ENCODE results near the gene GM2A. TPM values are rescaled to one million over a fixed set of nuclear protein-coding genes. Genes with fewer than 3 reads are reported as not detected.
"Not testable (repeated sequence)": the region's sequence is repeated elsewhere in the genome, so short reads cannot be mapped to it uniquely, and the experiment has no call there.

Gene GM2A
- total and polyA plus RNA-seq, 3 donors from 2014 or later = 29.8 to 54.4 (median 38.0) TPM

- H3K27me3 ChIP-seq = no peaks in the 10 kb centered on the region
- peaks cover 35% of the 10 kb centered on the region for H3K4me1 ChIP-seq
- DNase-seq = no peak
- H3K36me3 ChIP-seq (ENCODE audit: low read depth, missing control alignments) = no peaks in the 10 kb centered on the region
- no peaks in the 10 kb centered on the region for H3K9me3 ChIP-seq
- no peak for TF ChIP-seq POLR2A (IDR thresholded peaks at IDR 0.05)
- TF ChIP-seq CTCF (IDR thresholded peaks at IDR 0.05) = no peak
- H3K27ac ChIP-seq = peak overlapping the region in 1 of 2 donors; percentile 56
- 36 to 48% methylated on average over 7 of the region's 7 CpGs for WGBS, 2 donors
- intact Hi-C loops (cut with DNase I; ENCODE audit: low total_unique reads) = no loop called here
- H3K4me3 ChIP-seq = no peak overlapping the region
Measured at GRCh38 chr5:151237685-151238084, 15.3 kb upstream of the GM2A start.

- peak overlapping the region; percentile 1 to 56 for H3K27ac ChIP-seq
- intact Hi-C loops (cut with DNase I; ENCODE audit: low total_unique reads) = no loop called here
Measured at GRCh38 chr5:151238303-151238741, 14.7 kb upstream of the GM2A start.

DNA sequence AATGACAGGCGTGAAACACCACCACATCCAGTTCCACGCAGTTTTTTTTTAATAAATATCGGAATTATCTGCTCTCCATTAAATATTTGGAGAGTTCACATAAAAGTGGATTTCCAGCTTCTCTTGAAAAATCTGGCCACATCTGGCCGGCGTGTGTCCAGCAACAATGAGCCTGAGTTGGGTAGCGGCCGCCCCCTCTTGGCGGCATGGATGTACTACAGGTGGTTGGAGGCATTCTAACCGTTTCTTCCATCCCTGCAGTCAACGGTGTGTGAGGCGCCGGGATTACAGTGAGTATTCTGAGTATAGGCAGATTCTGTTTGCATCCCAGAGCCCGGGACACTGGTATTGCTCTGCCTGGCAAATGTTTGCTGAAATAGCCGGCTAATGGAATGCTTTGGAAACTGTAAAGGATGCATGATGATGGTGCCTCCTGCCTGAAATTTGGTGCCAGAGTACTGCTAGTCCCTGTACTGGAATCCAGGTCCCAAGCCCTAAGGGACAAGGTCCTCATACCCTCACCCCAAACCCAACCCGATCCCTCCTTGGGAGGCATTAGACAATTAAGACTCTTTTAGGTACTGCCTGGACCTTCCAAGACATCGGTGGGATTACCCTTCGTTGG is 13.6 kb upstream of the GM2A start:
- peaks cover 26% of the 10 kb centered on the region for H3K4me1 ChIP-seq
- TF ChIP-seq POLR2A (IDR thresholded peaks at IDR 0.05) (no peak), CTCF (IDR thresholded peaks at IDR 0.05) (peak; percentile 71 to 74 (median 72))
- no peaks in the 10 kb centered on the region for H3K36me3 ChIP-seq (ENCODE audit: low read depth, missing control alignments)
- intact Hi-C loops (cut with DNase I; ENCODE audit: low total_unique reads) = no loop called here
- H3K4me3 ChIP-seq = peak overlapping the region in 1 of 2 donors; percentile 18
- WGBS, 2 donors = 49 to 53% methylated on average over 16 to 17 of the region's 17 CpGs
- H3K9me3 ChIP-seq = no peaks in the 10 kb centered on the region
- no peak overlapping the region for H3K27ac ChIP-seq
- peak; percentile 81 for DNase-seq
- no peaks in the 10 kb centered on the region for H3K27me3 ChIP-seq

More at GRCh38 chr5:151238303-151238741, 14.7 kb upstream of the GM2A start:
- Histone ChIP-seq H3K4me1 (peaks cover 35% of the 10 kb centered on the region), H3K27me3 (no peaks in the 10 kb centered on the region), H3K36me3 (ENCODE audit: low read depth, missing control alignments) (no peaks in the 10 kb centered on the region), H3K4me3 (peak overlapping the region in 1 of 2 donors; percentile 18), H3K9me3 (no peaks in the 10 kb centered on the region)
- DNase-seq = peak; percentile 71
- WGBS, 2 donors = 3 to 8% methylated on average over 14 of the region's 14 CpGs
- TF ChIP-seq POLR2A (IDR thresholded peaks at IDR 0.05) (no peak), CTCF (IDR thresholded peaks at IDR 0.05) (no peak)

- peaks cover 16% of the 10 kb centered on the region for H3K4me1 ChIP-seq
- H3K9me3 ChIP-seq; H3K36me3 ChIP-seq (ENCODE audit: low read depth, missing control alignments); H3K27ac ChIP-seq; H3K4me3 ChIP-seq; intact Hi-C loops (cut with DNase I; ENCODE audit: low total_unique reads); DNase-seq; H3K27me3 ChIP-seq: not testable (repeated sequence)
- 87 to 95% methylated on average over 8 to 10 of the region's 10 CpGs for WGBS, 2 donors
Measured at GRCh38 chr5:151240268-151240835, 12.6 kb upstream of the GM2A start.

DNA sequence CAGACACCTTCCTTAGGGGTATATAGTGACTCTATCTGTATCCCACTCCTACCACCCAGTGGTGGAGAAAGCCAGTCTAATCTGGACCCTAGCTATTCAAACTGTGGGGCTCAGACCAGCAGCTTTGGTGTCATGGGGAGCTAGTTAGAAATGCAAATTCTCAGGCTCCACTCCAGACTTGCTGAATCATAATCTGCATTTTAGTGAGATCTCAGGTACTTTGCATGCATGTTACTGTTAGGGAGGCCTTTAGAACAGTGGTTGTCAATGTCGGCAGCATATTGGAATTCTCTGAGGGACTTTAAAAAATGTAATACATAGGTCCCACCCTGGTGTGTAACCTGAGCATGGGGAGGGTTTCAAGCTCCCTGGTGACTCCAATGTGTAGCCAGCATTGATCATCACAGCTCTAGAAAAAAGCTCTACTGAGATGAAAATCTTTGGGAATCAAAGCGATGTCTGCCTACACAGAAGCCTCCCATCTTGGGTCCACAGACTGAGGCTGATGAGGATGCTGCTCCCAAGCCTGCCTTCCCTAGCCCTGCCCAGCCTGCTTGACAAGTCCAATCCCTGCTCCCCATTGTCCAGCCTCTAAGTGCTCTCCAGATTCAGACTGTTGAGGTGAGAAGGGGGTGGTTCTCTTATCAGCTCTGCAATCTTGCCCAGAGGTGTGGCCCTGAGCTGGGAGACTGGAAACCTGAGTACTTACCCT is 11.9 kb upstream of the GM2A start:
- no peak for DNase-seq
- WGBS, 2 donors = 96 to 100% methylated on average over 2 of the region's 2 CpGs
- intact Hi-C loops (cut with DNase I; ENCODE audit: low total_unique reads) = no loop called here
- Histone ChIP-seq H3K27me3 (no peaks in the 10 kb centered on the region), H3K4me1 (peaks cover 13% of the 10 kb centered on the region), H3K27ac (no peak overlapping the region), H3K36me3 (ENCODE audit: low read depth, missing control alignments) (no peaks in the 10 kb centered on the region), H3K9me3 (no peaks in the 10 kb centered on the region), H3K4me3 (no peak overlapping the region)
- TF ChIP-seq CTCF (IDR thresholded peaks at IDR 0.05) = no peak
- TF ChIP-seq POLR2A (IDR thresholded peaks at IDR 0.05) = no peak

Measured in testis (tissue), 3 donors.